ENCODE measurements around the gene SEC23A.

DNA sequence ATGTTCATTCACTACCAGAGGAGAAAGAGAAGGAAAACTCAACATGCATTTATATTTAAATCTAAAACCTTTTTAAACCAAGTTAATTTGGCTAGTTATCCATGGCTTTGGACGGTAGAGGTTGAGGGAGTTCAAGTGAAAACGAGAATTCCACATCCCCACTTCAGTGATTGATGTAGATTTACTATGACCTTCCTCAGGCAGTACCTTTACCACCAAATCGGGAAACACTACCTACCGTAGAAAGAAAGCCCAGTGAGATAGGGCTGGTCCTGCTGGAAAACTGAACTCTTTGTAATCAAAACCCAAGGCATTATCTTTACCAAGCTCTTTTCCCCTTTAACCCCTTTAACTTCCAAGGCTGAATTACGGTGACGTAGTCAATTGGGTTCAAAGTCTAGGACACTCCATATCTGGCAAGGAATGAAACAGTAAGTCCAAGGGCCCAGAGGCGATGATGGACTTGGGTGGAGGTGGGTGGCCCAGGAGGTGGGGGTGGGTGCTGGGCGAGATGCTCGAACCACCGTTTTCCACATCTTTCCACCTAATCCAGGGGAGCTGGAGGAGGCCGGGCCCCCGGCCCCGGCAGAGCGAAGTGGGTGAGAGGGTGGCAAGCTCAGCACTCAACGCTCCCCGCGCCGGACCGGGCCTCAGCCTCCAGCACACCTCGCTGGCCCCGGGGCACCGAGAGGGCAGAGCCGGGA lies 618 bp downstream of the SEC23A start:
- no peak for TF ChIP-seq CTCF (IDR thresholded peaks at IDR 0.05)
- no peak for TF ChIP-seq POLR2A (IDR thresholded peaks at IDR 0.05)
